SU-DHL-6 (cell line): ENCODE results near the gene BCAS4.
"Not testable (repeated sequence)": the region's sequence is repeated elsewhere in the genome, so short reads cannot be mapped to it uniquely, and the experiment has no call there.

ENCODE experiments used
- H2AFZ ChIP-seq: fragments of 200-600 bp; sonication (generic); 2 replicates; pipeline ENCODE4 v1.6.1; 2014; ENCODE audit warnings: low read depth, mild to moderate bottlenecking, moderate library complexity, mixed read lengths, antibody characterized with exemption, low read length; ENCODE audit not compliant: severe bottlenecking
- H3F3A ChIP-seq: fragments of 200-600 bp; shearing (Covaris generic); 2 replicates; pipeline ENCODE4 v1.6.0; 2016; ENCODE audit warnings: antibody characterized with exemption, mild to moderate bottlenecking; ENCODE audit not compliant: insufficient read depth
- H3K27ac ChIP-seq: fragments of 200-600 bp; sonication (generic); 2 replicates; pipeline ENCODE4 v1.5.1; 2016; ENCODE audit warnings: low read depth, mild to moderate bottlenecking, low read length, moderate library complexity, mixed read lengths
- H3K27me3 ChIP-seq: fragments of 200-600 bp; sonication (generic), shearing (Covaris generic); 2 replicates; pipeline ENCODE4 v1.6.0; 2014; ENCODE audit warnings: mild to moderate bottlenecking, low read length
- H3K36me3 ChIP-seq: fragments of 200-600 bp; sonication (generic); 2 replicates; pipeline ENCODE4 v1.6.1; 2014; ENCODE audit warnings: mild to moderate bottlenecking, low read length, mixed read lengths
- H3K4me2 ChIP-seq: fragments of 300-600, 200-600 bp; shearing (Covaris generic), sonication (generic); 2 replicates; pipeline ENCODE4 v1.6.0; 2014; ENCODE audit warnings: low read length, low read depth, mild to moderate bottlenecking; ENCODE audit not compliant: poor library complexity, severe bottlenecking
- H3K4me3 ChIP-seq: fragments of 200-600 bp; sonication (generic); 2 replicates; pipeline ENCODE4 v1.5.1; 2014; ENCODE audit warnings: antibody characterized with exemption, low read length, mild to moderate bottlenecking, mixed read lengths; ENCODE audit not compliant: insufficient read depth, poor library complexity, severe bottlenecking
- H3K79me2 ChIP-seq: fragments of 200-600 bp; sonication (generic); 2 replicates; pipeline ENCODE4 v1.6.1; 2014; ENCODE audit warnings: mild to moderate bottlenecking, low read length, moderate library complexity; ENCODE audit not compliant: insufficient read depth
- H3K9ac ChIP-seq: fragments of 200-600 bp; sonication (generic); 2 replicates; pipeline ENCODE4 v1.7.0; 2014; ENCODE audit warnings: mild to moderate bottlenecking, low read length
- H3K9me2 ChIP-seq: fragments of 200-600 bp; sonication (generic); replicated peaks from 2 replicates; pipeline ENCODE4 v1.6.1; 2014; ENCODE audit warnings: low read length; ENCODE audit not compliant: insufficient read depth
- H3K9me3 ChIP-seq: fragments of 200-600 bp; sonication (generic); 2 replicates; pipeline ENCODE4 v1.6.1; 2014; ENCODE audit warnings: low read length, mixed read lengths; ENCODE audit not compliant: insufficient read depth
- H4K20me1 ChIP-seq: fragments of 200-600 bp; sonication (generic); 2 replicates; pipeline ENCODE4 v1.6.1; 2014; ENCODE audit warnings: low read depth, mild to moderate bottlenecking, antibody characterized with exemption, low read length, moderate library complexity, mixed read lengths
- EZH2phosphoT487 ChIP-seq: fragments of 200-600 bp; sonication (generic), shearing (Covaris generic); conservative IDR thresholded peaks from 2 replicates; pipeline ENCODE4 v1.6.1; 2018; ENCODE audit warnings: mild to moderate bottlenecking, antibody characterized with exemption, low read length, moderate library complexity, mixed read lengths
- TF ChIP-seq, protein P1 (sequence below): fragments of 200-600 bp; sonication (generic); IDR thresholded peaks from one replicate; pipeline ENCODE4 v1.5.1; 2017; ENCODE audit warnings: antibody characterized with exemption, mild to moderate bottlenecking, low read length, moderate library complexity; ENCODE audit not compliant: insufficient read depth, poor library complexity, severe bottlenecking

BCAS4 gene

DNA sequence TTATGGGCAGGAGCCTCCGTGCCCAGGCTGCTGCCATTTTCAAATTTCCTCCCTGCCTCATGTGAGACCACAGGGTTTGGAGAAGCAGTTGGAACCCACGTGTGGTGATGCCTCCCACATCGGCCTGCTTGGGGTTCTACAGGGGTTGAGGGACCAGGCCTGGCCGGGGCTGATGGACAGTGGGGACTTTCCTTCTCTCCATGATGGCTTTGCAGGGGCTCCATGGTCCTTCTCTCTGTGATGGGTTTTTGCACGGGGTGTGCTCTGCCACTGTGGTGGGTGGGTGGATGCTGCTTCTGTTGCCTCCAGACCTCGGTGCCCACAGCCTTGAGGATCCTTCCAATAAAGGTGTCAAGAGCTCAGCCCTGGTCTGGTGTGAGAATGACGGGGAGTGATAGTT lies 82.0 kb downstream of the BCAS4 start:
- Histone ChIP-seq H2AFZ (no peak overlapping the region), H3F3A (no peaks in the 10 kb centered on the region), H3K9me3 (no peaks in the 10 kb centered on the region), H3K27me3 (no peaks in the 10 kb centered on the region), H3K79me2 (no peaks in the 10 kb centered on the region), H4K20me1 (no peaks in the 10 kb centered on the region; the same call in 1 of the 2 replicates), H3K4me3 (no peak overlapping the region), H3K27ac (no peak overlapping the region), H3K36me3 (peaks cover 3% of the 10 kb centered on the region; the same call in 1 of the 2 replicates), H3K9ac (no peak overlapping the region), H3K9me2 (no peaks in the 10 kb centered on the region), H3K4me2 (no peak overlapping the region)
- no peak for TF ChIP-seq EZH2phosphoT487

GRCh38 chr20:50877232-50877743 lies 82.4 kb downstream of the BCAS4 start:
- no peak overlapping the region for H3K27ac ChIP-seq
- TF ChIP-seq, protein P1, sequence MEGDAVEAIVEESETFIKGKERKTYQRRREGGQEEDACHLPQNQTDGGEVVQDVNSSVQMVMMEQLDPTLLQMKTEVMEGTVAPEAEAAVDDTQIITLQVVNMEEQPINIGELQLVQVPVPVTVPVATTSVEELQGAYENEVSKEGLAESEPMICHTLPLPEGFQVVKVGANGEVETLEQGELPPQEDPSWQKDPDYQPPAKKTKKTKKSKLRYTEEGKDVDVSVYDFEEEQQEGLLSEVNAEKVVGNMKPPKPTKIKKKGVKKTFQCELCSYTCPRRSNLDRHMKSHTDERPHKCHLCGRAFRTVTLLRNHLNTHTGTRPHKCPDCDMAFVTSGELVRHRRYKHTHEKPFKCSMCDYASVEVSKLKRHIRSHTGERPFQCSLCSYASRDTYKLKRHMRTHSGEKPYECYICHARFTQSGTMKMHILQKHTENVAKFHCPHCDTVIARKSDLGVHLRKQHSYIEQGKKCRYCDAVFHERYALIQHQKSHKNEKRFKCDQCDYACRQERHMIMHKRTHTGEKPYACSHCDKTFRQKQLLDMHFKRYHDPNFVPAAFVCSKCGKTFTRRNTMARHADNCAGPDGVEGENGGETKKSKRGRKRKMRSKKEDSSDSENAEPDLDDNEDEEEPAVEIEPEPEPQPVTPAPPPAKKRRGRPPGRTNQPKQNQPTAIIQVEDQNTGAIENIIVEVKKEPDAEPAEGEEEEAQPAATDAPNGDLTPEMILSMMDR = no peak
- no peak for TF ChIP-seq EZH2phosphoT487
- H3K27me3 ChIP-seq = no peaks in the 10 kb centered on the region
- H4K20me1 ChIP-seq = no peaks in the 10 kb centered on the region; the same call in 1 of the 2 replicates
- peaks cover 3% of the 10 kb centered on the region; the same call in 1 of the 2 replicates for H3K36me3 ChIP-seq
- no peak overlapping the region for H3K4me3 ChIP-seq
- no peaks in the 10 kb centered on the region for H3K9me3 ChIP-seq
- no peak overlapping the region for H2AFZ ChIP-seq
- no peak overlapping the region for H3K4me2 ChIP-seq
- H3K79me2 ChIP-seq = no peaks in the 10 kb centered on the region
- H3K9ac ChIP-seq = no peak overlapping the region
- H3F3A ChIP-seq = peaks cover 3% of the 10 kb centered on the region; the same call in 1 of the 2 replicates
- H3K9me2 ChIP-seq = no peaks in the 10 kb centered on the region

- H3K4me2 ChIP-seq = no peak overlapping the region
- no peak overlapping the region for H3K27ac ChIP-seq
- H3K27me3 ChIP-seq = no peaks in the 10 kb centered on the region
- H3K9ac ChIP-seq = no peak overlapping the region
- no peaks in the 10 kb centered on the region for H3K9me3 ChIP-seq
- H3K36me3 ChIP-seq = peaks cover 3% of the 10 kb centered on the region; the same call in 1 of the 2 replicates
- no peaks in the 10 kb centered on the region for H3K79me2 ChIP-seq
- H3K9me2 ChIP-seq = no peaks in the 10 kb centered on the region
- TF ChIP-seq, protein P1 = no peak
- TF ChIP-seq EZH2phosphoT487 = no peak
- H3F3A ChIP-seq = peaks cover 4% of the 10 kb centered on the region; the same call in 1 of the 2 replicates
- no peak overlapping the region for H3K4me3 ChIP-seq
- H4K20me1 ChIP-seq = no peaks in the 10 kb centered on the region
- H2AFZ ChIP-seq = no peak overlapping the region
Measured at GRCh38 chr20:50879649-50880550, 85.0 kb downstream of the BCAS4 start.

- not testable (repeated sequence) for H3F3A ChIP-seq, H3K79me2 ChIP-seq, H3K36me3 ChIP-seq, H4K20me1 ChIP-seq, H3K27ac ChIP-seq, H2AFZ ChIP-seq, H3K4me3 ChIP-seq, H3K4me2 ChIP-seq, H3K9me3 ChIP-seq, H3K9me2 ChIP-seq, H3K9ac ChIP-seq, H3K27me3 ChIP-seq
Measured at GRCh38 chr20:50881759-50882424, 87.0 kb downstream of the BCAS4 start.
